HG03354 (cell line): ENCODE results near the gene ELFN2.

Experiments
- ATAC-seq: cut with Tn5 transposase; IDR thresholded peaks from one replicate; pipeline ENCODE4 v1.9.1; 2021; ENCODE audit warnings: mild to moderate bottlenecking; ENCODE audit not compliant: unreplicated experiment, poor library complexity, severe bottlenecking

Gene ELFN2

GRCh38 chr22:37394341-37394740 lies 32.9 kb downstream of the ELFN2 start:
- no peak for ATAC-seq

GRCh38 chr22:37393746-37394145 lies 33.5 kb downstream of the ELFN2 start:
- ATAC-seq, result no peak

DNA sequence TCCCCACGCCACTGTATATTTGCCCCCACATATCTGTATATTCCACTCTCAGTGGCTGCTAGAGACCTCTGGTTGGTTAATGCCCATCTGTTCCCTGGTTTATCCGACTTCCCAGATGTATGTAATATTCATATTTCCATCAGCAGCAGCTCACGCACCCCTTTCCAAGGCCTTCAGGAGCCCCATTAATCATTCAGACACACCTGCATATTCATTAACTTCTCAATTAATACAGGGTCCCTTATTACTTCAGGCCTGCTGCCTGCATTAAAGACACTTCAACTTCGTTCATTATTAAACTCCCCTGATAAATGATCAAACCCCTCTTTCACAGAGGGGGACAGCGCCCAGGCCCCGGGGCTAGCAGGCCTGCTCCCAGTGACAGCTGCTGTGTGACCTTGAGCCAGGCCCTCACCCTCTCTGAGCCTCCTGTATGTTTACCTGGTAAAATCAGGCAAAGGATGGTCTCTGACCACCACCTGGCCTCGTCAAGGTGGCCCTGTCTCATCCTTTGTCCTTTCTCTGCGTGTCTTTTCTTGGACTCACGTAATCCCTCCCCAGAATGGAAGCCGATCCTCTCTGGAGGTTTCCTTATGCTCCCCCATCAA lies 34.5 kb downstream of the ELFN2 start:
- no peak for ATAC-seq

GRCh38 chr22:37391702-37392101 lies 35.6 kb downstream of the ELFN2 start:
- ATAC-seq, result no peak

- ATAC-seq, result no peak
Observed at GRCh38 chr22:37390075-37390474, 37.2 kb downstream of the ELFN2 start.

- ATAC-seq, result no peak
Observed at GRCh38 chr22:37388538-37388937, 38.7 kb downstream of the ELFN2 start.

GRCh38 chr22:37387793-37388192 lies 39.5 kb downstream of the ELFN2 start:
- no peak for ATAC-seq

DNA sequence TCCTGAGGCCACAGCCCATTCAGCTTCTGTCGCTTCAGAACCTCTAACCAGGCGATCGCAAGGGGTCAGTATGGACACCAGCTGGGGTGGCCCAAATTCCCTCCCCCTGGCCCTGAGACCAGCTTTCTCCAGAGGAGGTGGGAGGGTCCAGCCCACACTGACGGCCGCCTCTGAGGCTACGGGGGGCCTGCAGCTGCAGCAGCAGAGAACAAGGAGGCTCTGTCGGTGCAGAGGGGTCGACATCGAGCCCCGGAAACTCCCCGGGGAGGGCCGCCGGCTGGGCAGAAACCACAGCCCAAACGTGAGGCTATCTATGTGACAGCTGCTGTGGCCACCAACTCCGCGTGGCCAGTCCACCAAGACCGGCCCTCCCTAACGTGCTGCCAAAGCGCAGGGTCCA lies 40.8 kb downstream of the ELFN2 start:
- no peak for ATAC-seq

DNA sequence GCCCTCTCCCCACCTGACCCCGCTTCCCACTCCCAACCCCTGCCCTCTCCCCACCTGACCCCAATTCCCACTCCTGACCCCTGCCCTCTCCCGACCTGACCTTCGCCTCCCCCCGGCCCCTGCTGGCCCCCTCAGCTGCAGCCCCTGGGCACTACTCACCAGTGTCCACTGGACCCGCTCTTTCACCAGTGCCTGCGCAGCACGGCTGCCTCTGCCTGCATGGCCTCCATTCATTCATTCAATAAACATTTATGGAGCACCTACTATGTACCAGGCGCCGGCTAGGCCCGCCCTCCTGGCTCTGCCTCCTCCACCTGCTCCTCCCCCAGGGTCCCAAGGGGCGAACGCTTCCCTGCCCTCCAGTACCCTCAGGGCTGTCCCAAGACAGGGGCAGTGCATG lies 42.6 kb downstream of the ELFN2 start:
- ATAC-seq, result no peak

- no peak for ATAC-seq
Observed at GRCh38 chr22:37383341-37383740, 43.9 kb downstream of the ELFN2 start.

- no peak for ATAC-seq
Observed at GRCh38 chr22:37381489-37381888, 45.8 kb downstream of the ELFN2 start.

GRCh38 chr22:37379722-37380121 lies 47.6 kb downstream of the ELFN2 start:
- ATAC-seq, result no peak

- no peak for ATAC-seq
Observed at GRCh38 chr22:37379085-37379484, 48.2 kb downstream of the ELFN2 start.

DNA sequence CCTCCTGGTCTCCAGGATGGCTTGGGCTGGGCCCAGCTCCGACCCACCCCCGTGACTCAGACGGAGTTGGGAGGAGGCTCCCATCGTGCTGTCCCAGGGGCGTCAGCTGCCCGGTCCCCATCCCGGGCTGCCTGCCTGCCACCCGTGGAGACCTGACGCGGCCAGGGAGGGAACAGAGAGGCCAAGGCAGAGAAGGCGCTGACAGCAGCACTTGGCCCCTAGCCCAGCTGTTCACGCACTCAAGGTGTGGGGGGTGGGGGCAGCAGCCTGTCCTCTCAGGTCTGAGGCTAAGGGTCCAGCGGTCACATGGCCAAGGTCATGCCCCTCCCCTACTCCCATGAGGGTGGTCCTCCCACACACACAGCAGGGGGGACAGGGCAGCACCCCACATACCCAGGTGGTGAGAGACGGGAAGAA lies 48.6 kb downstream of the ELFN2 start:
- no peak for ATAC-seq

- no peak for ATAC-seq
Observed at GRCh38 chr22:37377927-37378326, 49.4 kb downstream of the ELFN2 start.

GRCh38 chr22:37377138-37377537 lies 50.1 kb downstream of the ELFN2 start:
- no peak for ATAC-seq

DNA sequence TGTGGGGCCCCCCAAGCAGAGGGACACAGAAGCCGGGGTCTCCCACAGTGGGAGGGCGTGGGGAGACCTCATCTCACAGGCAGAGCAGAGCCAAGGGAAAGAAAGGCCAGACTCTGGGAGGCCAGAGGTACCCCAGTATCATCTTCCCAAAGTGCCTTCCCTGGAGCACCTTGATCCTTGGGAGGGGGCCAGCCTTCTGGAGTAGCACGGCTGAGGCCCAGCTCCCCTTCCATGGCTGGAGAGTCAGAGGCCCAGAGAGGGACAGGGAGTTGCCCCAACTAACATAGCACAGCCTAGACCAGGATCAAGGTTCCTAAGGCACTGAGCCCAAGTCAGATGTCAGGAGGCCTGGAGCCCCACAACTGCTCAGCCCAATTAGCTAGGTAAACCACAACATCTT lies 50.6 kb downstream of the ELFN2 start:
- no peak for ATAC-seq

DNA sequence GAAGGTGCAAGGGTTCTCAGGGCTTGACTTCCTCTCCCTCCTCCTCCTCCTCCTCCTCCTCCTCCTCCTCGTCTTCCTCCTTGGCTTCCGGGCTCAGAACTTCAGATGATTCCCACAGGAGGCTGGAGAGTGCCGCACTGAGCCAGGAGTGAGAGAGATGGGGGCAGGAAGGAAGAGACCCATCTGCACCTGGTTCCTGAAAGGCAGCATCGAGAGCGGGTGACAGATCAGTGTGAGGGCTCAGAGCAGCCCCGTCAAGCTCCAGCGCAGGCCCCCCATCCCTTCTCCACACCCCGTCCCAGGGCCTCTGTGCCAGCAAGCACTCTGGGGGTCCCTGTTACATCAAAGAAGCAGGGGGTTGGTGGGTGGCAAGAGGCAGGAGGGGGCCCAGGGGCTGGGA lies 51.5 kb downstream of the ELFN2 start:
- no peak for ATAC-seq

- ATAC-seq, result no peak
Observed at GRCh38 chr22:37374571-37374970, 52.7 kb downstream of the ELFN2 start.

GRCh38 chr22:37373451-37373850 lies 53.8 kb downstream of the ELFN2 start:
- ATAC-seq, result no peak

DNA sequence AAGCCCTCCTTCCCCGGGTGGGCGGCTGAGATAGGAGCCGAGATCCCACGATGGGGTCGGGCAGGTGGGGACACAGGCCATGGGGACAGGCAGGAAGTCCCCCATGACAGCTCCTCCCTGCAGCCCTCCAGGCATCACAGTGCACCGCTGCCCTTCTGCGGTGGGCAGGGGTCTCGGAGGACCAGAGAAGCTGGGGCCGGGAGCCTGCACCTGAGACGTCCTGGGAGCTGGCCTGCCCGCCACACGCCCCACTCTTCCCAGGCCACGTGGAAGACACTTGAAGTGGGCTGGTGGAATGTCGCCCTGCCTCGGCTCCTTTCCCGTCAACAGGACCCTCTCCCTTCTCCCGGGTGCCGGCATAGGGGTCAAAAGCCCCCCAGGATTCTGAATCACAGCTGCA lies 55.4 kb downstream of the ELFN2 start:
- ATAC-seq, result no peak

DNA sequence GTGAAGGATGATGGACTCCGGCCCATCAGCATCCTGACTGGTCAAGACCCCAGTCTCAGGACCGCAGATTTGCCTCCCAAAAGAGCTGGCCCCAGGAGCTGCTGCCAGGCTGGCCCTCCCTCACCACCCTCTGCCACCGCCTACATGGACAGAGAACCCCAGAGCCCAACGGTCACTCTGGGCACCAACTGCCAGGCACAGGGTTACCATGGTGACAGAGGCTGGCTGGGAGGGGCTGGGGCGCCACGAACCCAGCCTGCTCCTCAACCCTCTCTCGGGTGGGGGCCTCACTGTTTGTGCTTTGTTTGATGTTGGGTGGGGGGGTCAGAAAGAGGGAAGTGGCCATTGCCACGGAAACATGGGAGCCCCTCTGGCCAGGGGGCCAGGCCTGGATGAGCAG lies 55.8 kb downstream of the ELFN2 start:
- ATAC-seq, result no peak
